Calu3 (cell line): ENCODE data around the gene SPATS2L. TPM values are rescaled to one million over a fixed set of nuclear protein-coding genes. Genes with fewer than 3 reads are reported as not detected.

Experiments
- BruUV-seq: library from RNA; stranded (reverse); fragments of 400-500 nt; replicated peaks from 2 replicates; lab custom pipeline; 2021; lab: Mats Ljungman, UMichigan
- CTCF ChIA-PET: fragments of 300-600 bp; sonication (Branson Sonifier 250); formaldehyde crosslinking; loops from one replicate; lab custom pipeline; 2022; ENCODE audit warnings: antibody characterized with exemption; lab: Charles Lee
- DNase-seq: peaks from one replicate; pipeline ENCODE4 v3.0.0; 2022
- H3K27ac Mint-ChIP-seq: one replicate; pipeline ENCODE4 v1.8.0; 2022; ENCODE audit warnings: mixed read lengths; ENCODE audit not compliant: unreplicated experiment
- H3K27me3 Mint-ChIP-seq: one replicate; pipeline ENCODE4 v1.8.0; 2022; ENCODE audit warnings: mixed read lengths; ENCODE audit not compliant: unreplicated experiment
- H3K36me3 Mint-ChIP-seq: one replicate; pipeline ENCODE4 v1.8.0; 2022; ENCODE audit warnings: mild to moderate bottlenecking, moderate library complexity, mixed read lengths; ENCODE audit not compliant: insufficient read depth, unreplicated experiment
- H3K4me1 Mint-ChIP-seq: one replicate; pipeline ENCODE4 v1.8.0; 2022; ENCODE audit warnings: mild to moderate bottlenecking, low read depth, mixed read lengths; ENCODE audit not compliant: unreplicated experiment
- H3K4me3 Mint-ChIP-seq: one replicate; pipeline ENCODE4 v1.8.0; 2022; ENCODE audit warnings: mild to moderate bottlenecking, low read depth, moderate library complexity, mixed read lengths; ENCODE audit not compliant: unreplicated experiment
- H3K9me3 Mint-ChIP-seq: one replicate; pipeline ENCODE4 v1.8.0; 2022; ENCODE audit warnings: low read depth, mixed read lengths; ENCODE audit not compliant: unreplicated experiment
- intact Hi-C: fragments of 100-400 bp; cut with micrococcal nuclease; formaldehyde crosslinking; loops from one replicate; pipeline ENCODE4 v1.10.0; 2022; ENCODE audit not compliant: unreplicated experiment
- total RNA-seq: library from RNA; stranded (reverse); gene quantifications from 2 replicates; pipeline ENCODE4 v1.2.3, GENCODE V29; 2022
- TF ChIP-seq, protein P1 (sequence below): fragments of 200-600 bp; IDR thresholded peaks from one replicate; pipeline ENCODE4 v1.8.0; 2022; ENCODE audit warnings: antibody characterized with exemption; ENCODE audit not compliant: unreplicated experiment

Gene SPATS2L
- total RNA-seq, 1 experiment from 2014 or later, result 378 TPM

DNA sequence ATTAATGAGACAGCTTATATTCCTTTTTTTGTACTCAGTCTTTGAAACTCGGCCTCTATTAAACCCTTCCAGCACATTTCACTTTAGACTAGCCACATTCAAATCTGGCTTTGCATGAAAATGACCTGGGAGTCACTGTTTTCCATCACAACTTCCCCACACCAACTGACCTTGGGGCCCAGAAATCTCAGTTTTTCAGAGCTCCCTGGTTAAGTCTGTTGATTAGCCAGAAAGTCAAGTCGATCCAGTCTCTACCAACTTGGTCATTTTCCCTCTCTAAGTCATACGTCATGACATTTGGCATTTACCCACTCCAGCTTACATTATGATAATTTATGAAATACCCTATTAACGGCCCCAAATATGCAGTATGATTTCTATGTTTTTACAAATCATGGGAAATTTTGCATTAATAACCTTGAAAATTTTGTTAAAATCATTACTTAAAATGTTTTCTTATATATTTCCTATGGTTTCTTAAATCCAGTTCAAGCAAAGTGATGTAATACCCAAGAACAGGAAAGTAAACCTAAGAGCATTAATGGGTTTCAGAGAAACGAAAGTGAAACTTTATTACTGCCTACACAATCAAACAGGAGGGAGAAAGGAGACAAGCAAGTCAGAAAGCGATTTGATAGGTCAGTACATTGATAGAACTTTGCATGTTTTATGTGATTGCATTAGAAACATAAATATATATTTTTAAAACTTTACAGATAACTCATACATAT lies 77.1 kb downstream of the SPATS2L start:
- no TSS peak for BruUV-seq
- TF ChIP-seq, protein P1, sequence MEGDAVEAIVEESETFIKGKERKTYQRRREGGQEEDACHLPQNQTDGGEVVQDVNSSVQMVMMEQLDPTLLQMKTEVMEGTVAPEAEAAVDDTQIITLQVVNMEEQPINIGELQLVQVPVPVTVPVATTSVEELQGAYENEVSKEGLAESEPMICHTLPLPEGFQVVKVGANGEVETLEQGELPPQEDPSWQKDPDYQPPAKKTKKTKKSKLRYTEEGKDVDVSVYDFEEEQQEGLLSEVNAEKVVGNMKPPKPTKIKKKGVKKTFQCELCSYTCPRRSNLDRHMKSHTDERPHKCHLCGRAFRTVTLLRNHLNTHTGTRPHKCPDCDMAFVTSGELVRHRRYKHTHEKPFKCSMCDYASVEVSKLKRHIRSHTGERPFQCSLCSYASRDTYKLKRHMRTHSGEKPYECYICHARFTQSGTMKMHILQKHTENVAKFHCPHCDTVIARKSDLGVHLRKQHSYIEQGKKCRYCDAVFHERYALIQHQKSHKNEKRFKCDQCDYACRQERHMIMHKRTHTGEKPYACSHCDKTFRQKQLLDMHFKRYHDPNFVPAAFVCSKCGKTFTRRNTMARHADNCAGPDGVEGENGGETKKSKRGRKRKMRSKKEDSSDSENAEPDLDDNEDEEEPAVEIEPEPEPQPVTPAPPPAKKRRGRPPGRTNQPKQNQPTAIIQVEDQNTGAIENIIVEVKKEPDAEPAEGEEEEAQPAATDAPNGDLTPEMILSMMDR, result no peak
- DNase-seq, result no peak
- Mint-ChIP-seq H3K9me3 (no peaks in the 10 kb centered on the region), H3K4me1 (peaks cover 60% of the 10 kb centered on the region), H3K36me3 (peaks cover 75% of the 10 kb centered on the region), H3K27ac (peak overlapping the region; percentile 93), H3K27me3 (no peaks in the 10 kb centered on the region), H3K4me3 (peak overlapping the region; percentile 79)
- CTCF ChIA-PET, result interaction anchor here (0.5 to 0.6 kb wide), 4 partner anchors 22 to 97 kb away, joined by 3 to 6 read pairs (median 4); no protein-coding TSS in a partner anchor
- intact Hi-C loops, result no loop called here

DNA sequence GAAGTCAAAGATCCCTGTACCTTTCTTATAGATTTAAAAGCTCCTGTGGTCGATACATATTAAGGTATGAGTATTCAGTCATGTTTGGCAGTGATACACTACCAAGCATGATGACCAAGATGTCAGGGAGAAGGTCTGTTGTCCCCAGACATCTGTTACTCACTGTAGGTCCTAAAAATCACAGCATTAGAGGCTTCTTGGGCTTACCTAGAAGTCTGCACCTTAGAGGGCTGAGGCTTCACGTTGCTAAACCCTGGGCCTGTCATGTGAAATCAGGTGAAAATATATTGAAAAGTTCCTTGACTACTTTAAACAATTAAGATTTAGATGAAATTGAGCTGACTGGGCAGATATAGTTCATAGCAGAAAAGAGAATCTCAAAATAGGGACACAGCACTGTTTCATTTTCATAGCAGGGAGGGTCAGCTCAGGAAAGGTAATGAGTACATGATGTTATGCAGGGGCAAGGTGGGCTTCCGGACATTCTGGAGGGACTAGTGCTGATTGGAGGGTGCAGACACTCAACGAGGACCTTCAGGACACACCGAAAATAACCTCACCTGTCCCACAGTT lies 78.7 kb downstream of the SPATS2L start:
- H3K36me3 Mint-ChIP-seq, result peaks cover 70% of the 10 kb centered on the region
- H3K27ac Mint-ChIP-seq, result no peak overlapping the region
- TF ChIP-seq, protein P1, result no peak
- no peaks in the 10 kb centered on the region for H3K9me3 Mint-ChIP-seq
- no peaks in the 10 kb centered on the region for H3K27me3 Mint-ChIP-seq
- H3K4me1 Mint-ChIP-seq, result peaks cover 44% of the 10 kb centered on the region
- H3K4me3 Mint-ChIP-seq, result no peak overlapping the region
- BruUV-seq, result no TSS peak
- CTCF ChIA-PET, result interaction anchor here (1.2 kb wide), 1 partner anchor 21 kb away, joined by 3 read pairs; no protein-coding TSS in a partner anchor
- intact Hi-C loops, result no loop called here
- no peak for DNase-seq

DNA sequence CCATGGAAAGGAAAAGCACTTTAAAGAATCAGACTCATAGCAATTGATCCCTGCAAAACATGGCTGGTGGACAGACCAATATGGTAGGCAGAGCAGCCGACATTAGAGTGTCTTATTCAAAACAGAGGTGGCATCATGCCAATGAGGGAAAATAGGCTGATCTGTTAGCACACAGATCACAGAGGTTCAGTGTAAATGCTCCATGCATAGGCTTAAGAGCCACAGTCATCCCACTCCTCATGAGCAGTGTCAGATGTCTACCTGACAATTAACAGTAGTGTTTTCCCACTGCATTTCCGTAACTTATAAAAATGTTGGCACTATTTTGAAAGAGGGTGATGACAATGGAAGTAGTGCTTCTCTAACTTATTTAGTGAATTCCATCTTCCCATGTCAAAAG lies 86.7 kb downstream of the SPATS2L start:
- Mint-ChIP-seq H3K36me3 (peaks cover 64% of the 10 kb centered on the region), H3K27me3 (no peaks in the 10 kb centered on the region), H3K27ac (peak overlapping the region; percentile 38), H3K4me3 (no peak overlapping the region), H3K9me3 (no peaks in the 10 kb centered on the region), H3K4me1 (peaks cover 45% of the 10 kb centered on the region)
- no peak for DNase-seq
- no TSS peak for BruUV-seq
- CTCF ChIA-PET, result no interaction called here
- intact Hi-C loops, result no loop called here
- TF ChIP-seq, protein P1, result no peak

DNA sequence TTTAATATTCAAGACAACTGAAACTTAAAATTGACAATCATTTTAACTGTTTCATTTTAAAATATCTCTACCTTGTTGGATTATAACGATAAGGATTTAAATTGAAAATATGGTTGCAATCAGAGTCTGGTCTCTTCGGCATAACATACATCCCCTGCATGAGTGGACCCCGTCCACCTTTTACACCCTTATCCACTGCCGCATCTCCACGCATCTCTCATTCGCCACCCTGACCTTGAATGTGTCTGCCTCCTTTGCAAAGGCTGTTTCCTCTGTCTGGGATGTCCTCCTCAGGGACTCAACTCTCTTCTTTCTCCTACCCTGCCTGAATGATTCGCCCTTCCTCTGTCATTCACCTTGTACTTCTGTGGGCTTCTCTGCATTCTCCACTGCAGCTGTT lies 87.6 kb downstream of the SPATS2L start:
- Mint-ChIP-seq H3K9me3 (no peaks in the 10 kb centered on the region), H3K4me1 (peaks cover 48% of the 10 kb centered on the region), H3K36me3 (peaks cover 58% of the 10 kb centered on the region), H3K27me3 (no peaks in the 10 kb centered on the region), H3K27ac (no peak overlapping the region), H3K4me3 (no peak overlapping the region)
- no TSS peak for BruUV-seq
- TF ChIP-seq, protein P1, result no peak
- intact Hi-C loops, result no loop called here
- DNase-seq, result no peak
- CTCF ChIA-PET, result no interaction called here
